ENCODE results near the gene CBY1.

- TF ChIP-seq CTCF (IDR thresholded peaks at IDR 0.05 in 8 of 11, conservative IDR thresholded peaks at IDR 0.05 in 3 of 11), result no peak
- TF ChIP-seq POLR2A (IDR thresholded peaks at IDR 0.05), result no peak
- TF ChIP-seq POLR2AphosphoS5 (IDR thresholded peaks at IDR 0.05), result no peak
These were observed 23.9 kb upstream of the CBY1 start for GRCh38 chr22:38632528-38632927.
